ENCODE measurements around the gene LSM2.
A peak's percentile ranks its signal among the peaks of the same experiment; 100 is the strongest.
"Not testable (repeated sequence)": the region's sequence is repeated elsewhere in the genome, so short reads cannot be mapped to it uniquely, and the experiment has no call there.

The LSM2 gene

GRCh38 chr6:31797588-31797987 lies 9.2 kb downstream of the LSM2 start:
- no peak for DNase-seq
- peaks cover 37% of the 10 kb centered on the region for H3K4me1 ChIP-seq (ENCODE audit: control insufficient read depth, insufficient read depth, low read length, poor library complexity, severe bottlenecking)
- no peak overlapping the region for H3K4me3 ChIP-seq (ENCODE audit: insufficient read depth, low read depth, low read length, poor library complexity, severe bottlenecking)

GRCh38 chr6:31796993-31797385 lies 9.8 kb downstream of the LSM2 start:
- Histone ChIP-seq H3K27ac (ENCODE audit: insufficient read depth, low read length, poor library complexity, severe bottlenecking) (no peak overlapping the region), H3K36me3 (ENCODE audit: control insufficient read depth, insufficient read depth, low read length) (peaks cover 7% of the 10 kb centered on the region), H3K4me3 (ENCODE audit: insufficient read depth, low read depth, low read length, poor library complexity, severe bottlenecking) (no peak overlapping the region), H3K27me3 (replicated peaks; ENCODE audit: control insufficient read depth, insufficient read depth, low read length, poor library complexity, severe bottlenecking) (no peaks in the 10 kb centered on the region), H3K4me1 (ENCODE audit: control insufficient read depth, insufficient read depth, low read length, poor library complexity, severe bottlenecking) (peaks cover 37% of the 10 kb centered on the region), H3K9me3 (ENCODE audit: control insufficient read depth, low read length) (no peaks in the 10 kb centered on the region)
- no peak for DNase-seq

More at GRCh38 chr6:31797588-31797987, 9.2 kb downstream of the LSM2 start:
- no peaks in the 10 kb centered on the region for H3K27me3 ChIP-seq (replicated peaks; ENCODE audit: control insufficient read depth, insufficient read depth, low read length, poor library complexity, severe bottlenecking)
- H3K9me3 ChIP-seq (ENCODE audit: control insufficient read depth, low read length): no peaks in the 10 kb centered on the region
- peak overlapping the region; percentile 51 for H3K27ac ChIP-seq (ENCODE audit: insufficient read depth, low read length, poor library complexity, severe bottlenecking)
- H3K36me3 ChIP-seq (ENCODE audit: control insufficient read depth, insufficient read depth, low read length): peaks cover 2% of the 10 kb centered on the region

GRCh38 chr6:31795616-31796298 lies 11.0 kb downstream of the LSM2 start, which contains the start of gene VARS1:
TSS of gene VARS1 (minus strand) at chr6:31795752. CDS start at chr6:31795217, 535 bp downstream.
- peaks cover 37% of the 10 kb centered on the region for H3K4me1 ChIP-seq (ENCODE audit: control insufficient read depth, insufficient read depth, low read length, poor library complexity, severe bottlenecking)
- H3K4me3 ChIP-seq (ENCODE audit: insufficient read depth, low read depth, low read length, poor library complexity, severe bottlenecking): peak within 1 kb of the TSS; percentile 89
- peaks cover 11% of the 10 kb centered on the region for H3K36me3 ChIP-seq (ENCODE audit: control insufficient read depth, insufficient read depth, low read length)
- peak; percentile 64 to 80 (median 67) for DNase-seq
- H3K27me3 ChIP-seq (replicated peaks; ENCODE audit: control insufficient read depth, insufficient read depth, low read length, poor library complexity, severe bottlenecking): no peaks in the 10 kb centered on the region
- peak within 1 kb of the TSS; percentile 90 for H3K27ac ChIP-seq (ENCODE audit: insufficient read depth, low read length, poor library complexity, severe bottlenecking)
- H3K9me3 ChIP-seq (ENCODE audit: control insufficient read depth, low read length): no peaks in the 10 kb centered on the region

GRCh38 chr6:31794866-31795615 lies 11.7 kb downstream of the LSM2 start:
- Histone ChIP-seq H3K36me3 (ENCODE audit: control insufficient read depth, insufficient read depth, low read length) (peaks cover 11% of the 10 kb centered on the region), H3K9me3 (ENCODE audit: control insufficient read depth, low read length) (no peaks in the 10 kb centered on the region), H3K4me1 (ENCODE audit: control insufficient read depth, insufficient read depth, low read length, poor library complexity, severe bottlenecking) (peaks cover 37% of the 10 kb centered on the region), H3K27me3 (replicated peaks; ENCODE audit: control insufficient read depth, insufficient read depth, low read length, poor library complexity, severe bottlenecking) (no peaks in the 10 kb centered on the region), H3K4me3 (ENCODE audit: insufficient read depth, low read depth, low read length, poor library complexity, severe bottlenecking) (peak overlapping the region; percentile 89), H3K27ac (ENCODE audit: insufficient read depth, low read length, poor library complexity, severe bottlenecking) (peak overlapping the region; percentile 90)
- no peak for DNase-seq

GRCh38 chr6:31794294-31794865 lies 12.4 kb downstream of the LSM2 start:
- Histone ChIP-seq H3K27me3 (replicated peaks; ENCODE audit: control insufficient read depth, insufficient read depth, low read length, poor library complexity, severe bottlenecking) (no peaks in the 10 kb centered on the region), H3K36me3 (ENCODE audit: control insufficient read depth, insufficient read depth, low read length) (peaks cover 12% of the 10 kb centered on the region), H3K27ac (ENCODE audit: insufficient read depth, low read length, poor library complexity, severe bottlenecking) (peak overlapping the region; percentile 90), H3K4me3 (ENCODE audit: insufficient read depth, low read depth, low read length, poor library complexity, severe bottlenecking) (peak overlapping the region; percentile 89), H3K9me3 (ENCODE audit: control insufficient read depth, low read length) (no peaks in the 10 kb centered on the region), H3K4me1 (ENCODE audit: control insufficient read depth, insufficient read depth, low read length, poor library complexity, severe bottlenecking) (peaks cover 37% of the 10 kb centered on the region)
- no peak for DNase-seq

GRCh38 chr6:31793927-31794245 lies 12.9 kb downstream of the LSM2 start:
- not testable (repeated sequence) for H3K27me3 ChIP-seq (replicated peaks; ENCODE audit: control insufficient read depth, insufficient read depth, low read length, poor library complexity, severe bottlenecking); DNase-seq; H3K9me3 ChIP-seq (ENCODE audit: control insufficient read depth, low read length)
- Histone ChIP-seq H3K4me1 (ENCODE audit: control insufficient read depth, insufficient read depth, low read length, poor library complexity, severe bottlenecking) (peaks cover 37% of the 10 kb centered on the region), H3K4me3 (ENCODE audit: insufficient read depth, low read depth, low read length, poor library complexity, severe bottlenecking) (peak overlapping the region; percentile 89), H3K36me3 (ENCODE audit: control insufficient read depth, insufficient read depth, low read length) (peaks cover 13% of the 10 kb centered on the region), H3K27ac (ENCODE audit: insufficient read depth, low read length, poor library complexity, severe bottlenecking) (peak overlapping the region; percentile 90)

- Histone ChIP-seq H3K9me3 (ENCODE audit: control insufficient read depth, low read length) (no peaks in the 10 kb centered on the region), H3K36me3 (ENCODE audit: control insufficient read depth, insufficient read depth, low read length) (peaks cover 13% of the 10 kb centered on the region), H3K4me3 (ENCODE audit: insufficient read depth, low read depth, low read length, poor library complexity, severe bottlenecking) (no peak overlapping the region), H3K27ac (ENCODE audit: insufficient read depth, low read length, poor library complexity, severe bottlenecking) (no peak overlapping the region), H3K27me3 (replicated peaks; ENCODE audit: control insufficient read depth, insufficient read depth, low read length, poor library complexity, severe bottlenecking) (no peaks in the 10 kb centered on the region), H3K4me1 (ENCODE audit: control insufficient read depth, insufficient read depth, low read length, poor library complexity, severe bottlenecking) (peaks cover 27% of the 10 kb centered on the region)
- DNase-seq: no peak
These were observed 14.0 kb downstream of the LSM2 start for GRCh38 chr6:31792761-31793171.

- peaks cover 20% of the 10 kb centered on the region for H3K4me1 ChIP-seq (ENCODE audit: control insufficient read depth, insufficient read depth, low read length, poor library complexity, severe bottlenecking)
- DNase-seq: no peak
- no peak overlapping the region for H3K4me3 ChIP-seq (ENCODE audit: insufficient read depth, low read depth, low read length, poor library complexity, severe bottlenecking)
- H3K27me3 ChIP-seq (replicated peaks; ENCODE audit: control insufficient read depth, insufficient read depth, low read length, poor library complexity, severe bottlenecking): no peaks in the 10 kb centered on the region
- no peak overlapping the region for H3K27ac ChIP-seq (ENCODE audit: insufficient read depth, low read length, poor library complexity, severe bottlenecking)
- H3K36me3 ChIP-seq (ENCODE audit: control insufficient read depth, insufficient read depth, low read length): peaks cover 13% of the 10 kb centered on the region
- H3K9me3 ChIP-seq (ENCODE audit: control insufficient read depth, low read length): no peaks in the 10 kb centered on the region
These were observed 14.7 kb downstream of the LSM2 start for GRCh38 chr6:31792090-31792374.

GRCh38 chr6:31791324-31792089 lies 15.3 kb downstream of the LSM2 start:
- Histone ChIP-seq H3K27me3 (replicated peaks; ENCODE audit: control insufficient read depth, insufficient read depth, low read length, poor library complexity, severe bottlenecking) (no peaks in the 10 kb centered on the region), H3K4me3 (ENCODE audit: insufficient read depth, low read depth, low read length, poor library complexity, severe bottlenecking) (no peak overlapping the region), H3K4me1 (ENCODE audit: control insufficient read depth, insufficient read depth, low read length, poor library complexity, severe bottlenecking) (peaks cover 15% of the 10 kb centered on the region), H3K27ac (ENCODE audit: insufficient read depth, low read length, poor library complexity, severe bottlenecking) (no peak overlapping the region), H3K36me3 (ENCODE audit: control insufficient read depth, insufficient read depth, low read length) (peaks cover 13% of the 10 kb centered on the region), H3K9me3 (ENCODE audit: control insufficient read depth, low read length) (no peaks in the 10 kb centered on the region)
- DNase-seq: no peak
